Breast epithelium (tissue), 3 donors: Measurements from ENCODE around the gene SLC38A6.

Experiments used
- POLR2A ChIP-seq: fragments of 450-650 bp; IDR thresholded peaks from one replicate; pipeline ENCODE4 v1.6.1; 2016; ENCODE audit warnings: antibody characterized with exemption, mild to moderate bottlenecking, moderate library complexity
- TF ChIP-seq, protein P1 (sequence below), 3 donors: fragments of 450-650 bp; IDR thresholded peaks; one replicate each; pipeline ENCODE4 v1.5.1; 2016 to 2017; ENCODE audit warnings: antibody characterized with exemption in 3 of 3, mild to moderate bottlenecking in 3 of 3, moderate library complexity in 3 of 3

DNA sequence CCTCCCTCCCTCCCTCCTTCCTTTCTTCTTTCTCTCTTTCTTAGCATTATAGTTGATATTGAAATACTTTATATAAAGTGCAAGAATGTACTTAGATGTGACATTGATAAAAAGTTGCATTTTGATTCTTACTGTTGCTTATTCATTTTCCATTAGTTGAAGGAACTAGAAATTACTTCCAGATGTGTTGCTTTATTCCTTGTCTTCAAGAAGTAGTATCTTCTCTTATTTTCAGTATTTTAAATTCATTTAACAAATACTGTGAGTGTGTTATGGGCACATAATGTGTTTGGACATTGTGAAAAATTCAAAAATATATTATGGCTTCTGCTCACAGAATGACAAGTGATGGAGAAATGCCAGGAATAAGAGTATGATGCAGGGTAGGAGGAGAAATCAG is 45.7 kb upstream of the SLC38A6 start:
- TF ChIP-seq, protein P1, sequence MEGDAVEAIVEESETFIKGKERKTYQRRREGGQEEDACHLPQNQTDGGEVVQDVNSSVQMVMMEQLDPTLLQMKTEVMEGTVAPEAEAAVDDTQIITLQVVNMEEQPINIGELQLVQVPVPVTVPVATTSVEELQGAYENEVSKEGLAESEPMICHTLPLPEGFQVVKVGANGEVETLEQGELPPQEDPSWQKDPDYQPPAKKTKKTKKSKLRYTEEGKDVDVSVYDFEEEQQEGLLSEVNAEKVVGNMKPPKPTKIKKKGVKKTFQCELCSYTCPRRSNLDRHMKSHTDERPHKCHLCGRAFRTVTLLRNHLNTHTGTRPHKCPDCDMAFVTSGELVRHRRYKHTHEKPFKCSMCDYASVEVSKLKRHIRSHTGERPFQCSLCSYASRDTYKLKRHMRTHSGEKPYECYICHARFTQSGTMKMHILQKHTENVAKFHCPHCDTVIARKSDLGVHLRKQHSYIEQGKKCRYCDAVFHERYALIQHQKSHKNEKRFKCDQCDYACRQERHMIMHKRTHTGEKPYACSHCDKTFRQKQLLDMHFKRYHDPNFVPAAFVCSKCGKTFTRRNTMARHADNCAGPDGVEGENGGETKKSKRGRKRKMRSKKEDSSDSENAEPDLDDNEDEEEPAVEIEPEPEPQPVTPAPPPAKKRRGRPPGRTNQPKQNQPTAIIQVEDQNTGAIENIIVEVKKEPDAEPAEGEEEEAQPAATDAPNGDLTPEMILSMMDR (IDR thresholded peaks at IDR 0.05), result no peak
- TF ChIP-seq POLR2A, result no peak
